ENCODE results near the gene PDIA3.
"Not testable (repeated sequence)": the region's sequence is repeated elsewhere in the genome, so short reads cannot be mapped to it uniquely, and the experiment has no call there.

The PDIA3 gene

DNA sequence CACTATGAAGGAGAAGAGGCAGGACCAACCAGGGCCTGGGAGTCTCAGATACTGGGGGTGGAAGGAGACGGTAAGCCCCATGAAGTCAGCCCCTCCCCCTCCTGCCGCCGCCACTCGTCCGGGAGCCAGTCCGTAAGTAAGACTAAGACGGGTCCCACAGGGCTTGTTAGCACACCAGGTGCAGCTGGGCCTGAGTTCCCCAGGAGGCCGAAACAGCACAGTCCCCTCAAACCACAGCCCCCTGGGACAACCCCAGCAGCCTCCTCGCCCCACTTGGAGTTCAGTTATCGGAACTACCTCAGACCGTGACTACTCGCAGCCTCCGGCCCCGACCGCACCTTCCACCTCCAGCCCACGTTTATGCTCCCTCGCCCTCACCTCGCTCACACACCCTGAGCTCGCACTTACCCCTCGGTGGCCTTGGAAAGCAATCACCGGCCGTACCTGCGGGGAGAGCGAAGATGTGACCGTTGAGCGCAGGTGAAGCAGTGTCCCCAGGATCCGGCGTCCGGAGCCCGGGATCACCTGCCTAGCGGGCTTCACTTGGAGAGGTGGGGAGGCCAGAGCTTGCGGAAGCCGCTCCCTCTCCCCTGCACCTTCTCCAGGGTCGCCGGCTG lies 30.0 kb downstream of the PDIA3 start:
- DNase-seq (ENCODE audit: insufficient read length, low spot score), result no peak

DNA sequence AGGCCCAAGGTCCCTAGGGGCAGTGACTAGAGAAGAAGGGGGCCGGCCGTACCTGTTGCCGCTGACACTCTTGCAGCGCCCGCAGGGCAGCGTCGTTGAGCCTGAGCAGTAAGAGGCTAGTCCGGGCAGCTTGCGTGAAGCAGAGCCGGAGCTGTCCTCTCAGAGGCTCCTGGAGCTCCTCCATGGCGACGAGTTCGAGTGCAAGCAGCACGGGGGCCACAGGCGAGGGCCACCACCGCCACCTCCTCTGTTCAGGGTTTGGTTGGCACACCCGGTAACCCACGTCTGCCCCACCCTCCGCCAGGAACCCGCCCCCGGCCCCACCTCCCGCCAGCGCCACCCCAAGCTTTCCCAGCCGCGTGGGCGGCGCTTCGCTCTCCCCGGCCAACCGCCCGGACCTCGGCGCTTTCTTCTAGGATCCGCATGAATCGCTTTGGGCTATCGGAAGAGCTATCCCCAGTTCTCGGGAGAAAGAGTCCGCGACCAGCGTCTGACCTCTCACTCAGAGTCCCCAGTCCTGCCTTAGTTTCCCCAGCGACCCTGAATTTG lies 30.6 kb downstream of the PDIA3 start, which contains the start of gene ELL3:
ELL3 (minus strand) TSS at position 249 of the 549 bp plus-strand sequence; CDS start at position 184, 65 bp downstream.
- DNase-seq (ENCODE audit: insufficient read length, low spot score) (peak; percentile 71), FAIRE-seq (no peak)

More for the DNA sequence above, 30.0 kb downstream of the PDIA3 start:
- no peak for FAIRE-seq

DNA sequence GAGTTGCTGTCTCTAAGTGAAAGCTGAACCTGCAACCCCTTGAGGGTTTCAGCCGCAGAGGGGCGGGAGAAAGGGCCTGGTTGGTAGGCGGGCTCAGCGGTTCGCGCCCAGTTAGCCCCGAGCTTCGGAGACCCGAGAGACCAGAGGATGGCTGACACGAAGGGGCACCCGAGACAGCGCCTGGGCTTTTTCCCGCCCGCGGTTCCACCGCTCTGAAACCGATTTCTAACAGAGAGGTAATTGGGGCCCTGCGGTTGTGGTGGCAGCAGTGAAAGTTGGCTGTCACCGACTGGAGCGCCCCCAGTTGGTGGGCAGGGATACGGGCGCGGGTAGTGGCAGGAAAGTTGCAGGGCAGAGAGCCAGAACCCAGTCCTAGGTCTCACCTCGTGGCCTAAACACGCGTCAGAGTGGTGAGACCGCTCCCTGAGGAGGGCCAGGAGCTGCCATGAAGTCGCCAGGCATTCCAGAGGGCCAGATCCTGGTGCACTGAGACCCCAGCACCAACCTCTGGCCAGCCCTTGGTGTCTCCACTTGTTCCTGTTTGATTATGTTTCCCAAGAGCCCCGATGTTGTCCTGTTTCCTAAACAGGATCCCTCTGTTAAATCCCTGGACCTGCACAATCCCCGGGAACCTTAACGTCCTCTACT lies 31.2 kb downstream of the PDIA3 start:
- DNase-seq (ENCODE audit: insufficient read length, low spot score) (peak; percentile 75), FAIRE-seq (no peak)

DNA sequence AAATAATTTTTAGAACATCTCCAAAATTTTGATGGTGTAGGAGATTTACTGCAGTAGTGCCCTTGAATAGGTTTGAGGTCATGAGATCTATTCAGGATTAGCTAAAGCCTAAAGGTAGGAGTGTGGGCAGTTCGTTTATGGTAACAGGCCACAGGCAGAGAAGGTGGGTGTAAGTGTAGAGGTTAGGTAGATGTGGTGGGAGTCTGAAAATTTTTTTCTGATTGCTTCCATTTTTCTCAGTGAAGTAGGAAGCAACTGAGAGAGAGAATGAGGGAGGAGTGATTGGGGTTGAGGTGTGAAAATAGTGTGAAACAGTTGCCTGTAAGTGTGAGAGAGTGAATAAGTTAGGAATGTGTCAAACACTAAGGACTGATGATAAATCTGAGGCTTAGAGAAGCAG lies 32.8 kb downstream of the PDIA3 start:
- FAIRE-seq, result no peak
- DNase-seq (ENCODE audit: insufficient read length, low spot score), result no peak

DNA sequence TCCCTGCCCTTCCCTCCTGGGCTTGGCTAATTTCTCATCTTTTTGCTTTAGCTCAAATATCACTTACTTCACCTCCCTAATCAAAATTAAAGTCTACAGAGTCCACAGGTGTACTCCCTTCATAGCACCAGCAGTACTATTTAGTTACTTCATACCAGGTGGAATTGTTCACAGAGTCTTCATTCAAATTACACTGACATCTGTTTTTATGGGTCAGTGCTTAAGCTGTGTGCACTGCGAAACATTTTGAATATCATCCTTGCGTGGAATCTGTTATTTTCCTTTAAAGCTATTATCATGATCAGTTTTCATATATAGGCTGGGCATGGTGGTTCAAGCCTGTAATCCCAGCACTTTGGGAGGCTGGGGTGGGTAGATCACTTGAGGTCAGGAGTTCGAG lies 43.2 kb downstream of the PDIA3 start:
- DNase-seq (ENCODE audit: insufficient read length, low spot score) (no peak), FAIRE-seq (no peak)

DNA sequence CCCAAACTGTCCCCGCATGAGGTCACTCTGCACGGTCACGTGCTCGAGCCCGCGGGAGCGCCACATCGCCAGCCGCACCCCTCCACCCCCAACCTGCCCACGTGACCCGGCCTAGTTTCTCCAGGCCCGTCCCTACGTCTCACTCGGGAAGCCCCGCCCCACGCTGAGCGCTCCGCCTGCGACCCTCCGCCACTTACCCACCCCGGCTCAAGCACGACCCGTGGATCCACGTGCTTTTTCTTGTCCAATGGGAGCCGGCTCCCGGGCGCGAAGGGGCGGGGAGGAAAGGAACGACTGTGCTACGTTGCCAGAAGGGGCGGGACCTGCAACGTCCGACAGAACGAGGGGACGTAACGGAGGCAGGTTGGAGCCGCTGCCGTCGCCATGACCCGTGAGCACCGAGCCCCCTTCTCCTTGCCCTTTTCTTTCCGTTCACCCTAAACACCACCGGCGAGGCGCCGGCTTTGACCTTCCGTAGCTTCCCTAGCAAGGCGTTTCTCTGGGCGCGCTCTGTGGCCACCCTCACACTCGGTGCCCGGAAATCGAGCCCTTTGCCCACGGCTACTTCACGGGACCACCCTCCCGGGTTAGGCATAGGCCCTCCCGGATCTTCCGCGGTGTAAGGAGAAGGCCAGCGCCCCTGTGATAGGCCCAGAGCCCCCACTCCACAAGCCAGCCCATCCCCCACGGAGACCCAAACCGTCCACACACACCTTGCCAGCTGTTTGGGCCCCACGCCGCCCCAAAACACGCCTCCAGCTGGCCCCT lies 45.9 kb downstream of the PDIA3 start, which contains the start of gene SERF2:
SERF2 (plus strand) TSS at position 328 of the 768 bp plus-strand sequence; CDS start at position 385, 57 bp downstream.
- peak; percentile 98 for DNase-seq (ENCODE audit: insufficient read length, low spot score)
- FAIRE-seq, result peak; percentile 94

DNA sequence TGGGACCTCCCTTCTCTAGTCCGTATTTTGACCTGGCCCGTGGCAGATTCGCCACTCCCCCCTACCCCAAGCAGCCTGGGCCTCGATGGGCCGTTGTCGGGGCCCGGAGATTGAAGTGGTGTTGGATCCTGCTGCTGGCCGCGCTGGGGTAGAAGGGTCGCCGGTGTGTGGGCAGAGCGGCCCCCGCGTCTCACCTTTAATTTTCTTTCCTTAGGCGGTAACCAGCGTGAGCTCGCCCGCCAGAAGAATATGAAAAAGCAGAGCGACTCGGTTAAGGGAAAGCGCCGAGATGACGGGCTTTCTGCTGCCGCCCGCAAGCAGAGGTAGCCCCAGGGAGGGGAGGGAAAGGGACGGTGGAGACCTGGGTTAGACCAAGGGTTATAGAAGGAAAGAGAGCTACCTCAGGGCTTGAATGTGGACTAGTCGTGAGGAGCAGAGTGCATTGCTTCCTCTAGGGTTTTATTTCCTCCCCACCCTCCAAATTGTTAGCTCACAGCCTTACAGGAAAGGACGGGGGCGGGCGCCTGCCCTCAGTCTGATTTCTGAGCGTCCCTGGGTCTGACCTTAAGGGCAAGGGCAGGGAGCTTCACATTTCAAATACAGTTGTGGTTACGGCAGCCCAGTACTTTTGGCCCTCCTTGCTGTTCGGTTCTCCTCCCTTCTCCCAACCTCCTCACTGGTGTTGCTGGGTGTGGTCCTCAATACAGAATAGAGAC lies 46.7 kb downstream of the PDIA3 start:
- no peak for FAIRE-seq
- DNase-seq (ENCODE audit: insufficient read length, low spot score), result no peak

DNA sequence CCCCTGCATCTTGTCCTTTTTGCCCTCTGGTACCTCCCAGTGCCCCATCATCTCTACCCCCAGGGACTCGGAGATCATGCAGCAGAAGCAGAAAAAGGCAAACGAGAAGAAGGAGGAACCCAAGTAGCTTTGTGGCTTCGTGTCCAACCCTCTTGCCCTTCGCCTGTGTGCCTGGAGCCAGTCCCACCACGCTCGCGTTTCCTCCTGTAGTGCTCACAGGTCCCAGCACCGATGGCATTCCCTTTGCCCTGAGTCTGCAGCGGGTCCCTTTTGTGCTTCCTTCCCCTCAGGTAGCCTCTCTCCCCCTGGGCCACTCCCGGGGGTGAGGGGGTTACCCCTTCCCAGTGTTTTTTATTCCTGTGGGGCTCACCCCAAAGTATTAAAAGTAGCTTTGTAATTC lies 47.4 kb downstream of the PDIA3 start:
- no peak for FAIRE-seq

DNA sequence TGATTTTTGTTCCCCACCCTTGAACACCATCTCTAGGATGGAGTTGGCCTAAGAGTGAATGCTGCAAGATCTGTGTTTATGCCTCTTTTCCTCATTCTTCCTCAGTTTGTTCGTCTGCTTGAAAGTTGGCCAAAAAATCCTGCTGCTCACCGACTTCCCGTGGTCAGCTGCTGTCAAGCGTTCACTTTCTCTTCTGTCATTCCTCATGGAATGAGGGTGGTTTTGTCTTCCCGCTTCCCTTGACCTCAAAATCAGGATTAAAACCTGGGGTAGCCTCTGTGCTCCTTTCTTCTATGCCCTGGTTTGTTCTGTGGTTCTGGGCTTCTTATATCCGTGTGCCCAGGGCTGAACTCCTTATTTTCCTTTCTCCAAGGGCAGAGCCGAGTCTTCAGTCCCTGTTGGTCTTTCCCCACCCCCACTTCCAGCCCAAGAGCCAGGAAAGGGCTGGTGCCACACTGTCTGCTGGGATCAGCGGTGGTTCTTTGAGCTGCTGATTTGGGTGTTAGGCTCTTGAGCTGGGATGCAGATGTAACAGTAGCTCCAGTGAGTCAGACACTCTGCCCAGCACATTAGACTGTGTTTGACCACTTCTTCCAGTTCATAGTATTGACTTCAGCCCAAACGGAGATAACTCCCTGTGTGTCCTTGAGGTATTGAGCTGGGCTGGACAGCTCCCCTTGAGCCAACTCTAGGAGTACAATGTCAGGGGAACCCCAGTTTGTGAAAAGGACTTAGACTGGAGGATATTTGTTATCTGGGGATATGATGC lies 48.2 kb downstream of the PDIA3 start:
- DNase-seq (ENCODE audit: insufficient read length, low spot score), result no peak
- FAIRE-seq, result no peak

More for the DNA sequence above, 47.4 kb downstream of the PDIA3 start:
- DNase-seq (ENCODE audit: insufficient read length, low spot score), result no peak

DNA sequence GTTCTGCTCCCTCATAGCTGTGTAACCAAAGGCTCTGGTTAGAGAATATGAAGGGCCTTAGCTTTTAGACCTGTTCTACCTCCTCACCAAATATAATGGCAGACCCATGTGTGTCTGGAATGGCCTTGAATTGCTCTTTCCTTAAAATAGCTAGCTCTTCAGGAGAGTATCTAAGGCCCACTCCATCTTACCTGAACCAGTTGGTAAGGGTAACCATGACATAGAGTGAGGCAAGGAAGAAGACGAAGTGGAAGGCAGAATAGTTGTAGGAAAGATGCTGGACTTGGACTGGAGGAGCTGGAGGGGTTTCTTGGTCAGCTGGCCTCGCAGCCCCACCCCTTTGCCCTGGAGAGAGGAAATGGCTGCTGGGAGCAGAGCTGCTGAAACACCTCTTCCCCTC lies 49.0 kb downstream of the PDIA3 start:
- DNase-seq (ENCODE audit: insufficient read length, low spot score) (no peak), FAIRE-seq (no peak)

DNA sequence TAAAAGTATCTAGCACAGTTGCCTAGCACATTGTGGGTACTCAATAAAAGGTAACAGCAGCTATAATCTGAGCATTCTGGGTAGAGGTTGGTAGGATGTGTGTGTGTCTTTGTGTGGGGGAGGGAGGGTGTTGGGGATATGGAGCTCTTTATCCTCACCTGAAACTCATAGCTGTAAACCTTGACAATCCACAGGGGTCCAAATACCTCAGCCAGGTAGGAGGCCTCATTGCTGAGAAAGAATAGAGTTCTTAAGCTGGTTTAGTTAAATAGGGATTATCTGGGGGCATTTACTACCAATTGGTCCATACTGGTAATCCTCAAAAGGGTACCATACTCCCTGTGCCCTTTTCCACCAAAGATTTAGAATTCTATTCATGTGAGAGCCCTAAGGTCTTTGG lies 49.8 kb downstream of the PDIA3 start:
- no peak for FAIRE-seq
- DNase-seq (ENCODE audit: insufficient read length, low spot score), result no peak

DNA sequence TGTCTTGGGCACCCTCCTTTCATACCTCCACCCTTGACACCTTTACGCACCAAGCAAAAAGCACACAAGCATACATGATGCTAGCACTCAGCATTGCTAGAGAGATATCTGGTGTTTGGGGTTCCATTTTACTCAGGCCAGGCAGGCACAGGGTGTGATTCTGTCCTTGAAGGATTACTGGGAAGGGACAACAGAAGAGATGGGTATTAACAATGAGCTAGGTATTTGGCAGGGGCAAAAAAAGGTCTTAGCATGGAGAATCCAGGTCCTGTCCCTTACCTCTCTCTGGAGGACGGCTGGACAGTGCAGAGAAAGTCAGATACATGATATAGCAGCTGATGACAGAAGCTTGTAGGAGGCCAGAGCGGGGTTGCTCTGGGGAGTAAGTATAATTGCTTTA lies 50.3 kb downstream of the PDIA3 start:
- no peak for FAIRE-seq

DNA sequence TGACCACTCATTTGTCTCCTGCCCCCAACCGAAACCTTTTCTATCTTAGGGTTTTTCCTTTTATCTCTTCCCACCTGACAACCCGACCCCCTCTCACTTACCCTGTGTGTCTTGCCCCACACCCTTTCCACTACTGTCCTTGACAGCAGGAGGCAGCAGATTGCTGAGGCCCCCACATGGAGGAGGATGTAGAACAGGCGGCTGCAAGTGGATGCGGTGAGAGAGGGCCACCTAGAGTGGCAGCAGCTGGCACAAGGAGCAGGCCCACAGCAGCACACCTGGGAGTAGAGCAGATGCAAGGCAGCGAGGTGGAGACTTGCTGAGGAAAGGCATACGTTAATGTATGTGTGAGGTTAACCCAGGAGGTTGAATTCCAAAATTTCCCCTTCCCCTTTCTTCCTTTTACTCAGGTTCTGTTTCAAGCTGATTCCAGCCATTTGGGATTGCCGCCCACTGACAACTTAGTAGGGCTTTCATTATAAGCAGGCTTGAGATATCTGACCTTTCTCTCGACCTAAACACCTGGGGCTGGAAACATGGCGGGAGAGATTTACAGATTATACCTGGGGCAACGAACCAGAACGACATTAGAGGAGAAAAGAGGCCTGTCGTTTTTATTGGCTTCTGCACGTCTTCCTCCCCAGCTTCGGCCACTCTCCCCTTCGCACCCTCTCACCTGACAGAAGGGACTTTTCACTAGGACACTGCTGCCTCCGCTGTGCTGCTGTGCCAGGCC lies 53.1 kb downstream of the PDIA3 start:
- FAIRE-seq, result no peak
- DNase-seq (ENCODE audit: insufficient read length, low spot score), result no peak

More for the DNA sequence above, 50.3 kb downstream of the PDIA3 start:
- no peak for DNase-seq (ENCODE audit: insufficient read length, low spot score)

DNA sequence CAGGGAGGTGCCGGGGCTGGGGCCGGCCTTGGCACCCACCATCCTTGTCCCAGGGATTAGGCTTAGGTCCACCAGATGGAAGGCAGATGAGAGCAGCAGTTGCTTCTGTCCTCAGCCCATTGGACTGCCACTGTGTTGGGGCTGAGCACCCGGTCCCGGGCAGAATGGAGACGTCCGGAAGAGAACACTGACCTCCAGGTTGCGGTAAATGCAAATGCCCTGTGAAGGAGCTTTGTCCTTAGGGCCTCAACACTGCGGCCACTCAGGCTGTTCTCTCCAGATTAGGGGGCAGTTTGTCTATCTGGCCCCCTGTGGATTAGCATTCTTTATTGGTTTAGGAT lies 53.7 kb downstream of the PDIA3 start, which contains the start of gene SERINC4:
SERINC4 (minus strand) TSS at position 276 of the 341 bp plus-strand sequence; CDS start at position 42, 234 bp downstream.
- DNase-seq (ENCODE audit: insufficient read length, low spot score), result no peak
- no peak for FAIRE-seq

DNA sequence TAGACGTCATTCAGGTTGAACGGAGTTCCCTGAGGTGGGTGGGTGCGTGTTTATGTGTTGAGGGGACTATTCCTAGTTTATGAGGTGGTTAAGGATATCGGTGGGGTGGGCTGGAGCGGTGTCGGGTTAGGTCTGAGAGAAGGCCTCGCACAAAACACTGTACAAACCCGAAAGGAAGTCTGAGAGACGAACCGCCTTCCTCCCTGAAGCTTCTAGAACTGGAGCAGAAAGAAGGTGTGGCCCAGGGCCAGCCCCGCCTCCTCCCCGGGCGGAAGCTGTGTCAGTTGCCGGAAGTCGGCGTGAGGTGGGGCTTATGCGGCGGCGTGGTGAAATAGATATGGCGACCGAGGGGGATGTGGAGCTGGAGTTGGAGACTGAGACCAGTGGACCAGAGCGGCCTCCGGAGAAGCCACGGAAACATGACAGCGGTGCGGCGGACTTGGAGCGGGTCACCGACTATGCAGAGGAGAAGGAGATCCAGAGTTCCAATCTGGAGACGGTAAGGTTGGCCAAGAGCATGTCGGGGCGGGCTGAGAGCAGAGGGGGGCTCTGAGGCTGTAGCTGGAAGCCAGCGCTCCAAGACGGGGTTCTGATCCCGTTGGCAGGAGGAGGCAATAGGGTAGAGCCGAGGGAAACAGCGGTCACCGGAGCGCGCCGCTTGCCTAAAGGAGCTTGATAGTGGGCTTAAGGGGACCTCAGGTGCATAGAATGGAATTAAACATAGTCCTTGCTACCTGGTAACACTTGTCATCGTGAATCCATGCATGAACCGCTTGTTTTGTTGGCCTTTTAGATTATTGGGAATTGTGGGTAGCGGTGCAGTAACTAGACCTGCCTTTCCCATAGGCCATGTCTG lies 54.3 kb downstream of the PDIA3 start, which contains the start of gene HYPK:
HYPK (plus strand) TSS at position 314 of the 856 bp plus-strand sequence; CDS start at position 338, 24 bp downstream.
- peak; percentile 67 for DNase-seq (ENCODE audit: insufficient read length, low spot score)
- FAIRE-seq, result no peak

DNA sequence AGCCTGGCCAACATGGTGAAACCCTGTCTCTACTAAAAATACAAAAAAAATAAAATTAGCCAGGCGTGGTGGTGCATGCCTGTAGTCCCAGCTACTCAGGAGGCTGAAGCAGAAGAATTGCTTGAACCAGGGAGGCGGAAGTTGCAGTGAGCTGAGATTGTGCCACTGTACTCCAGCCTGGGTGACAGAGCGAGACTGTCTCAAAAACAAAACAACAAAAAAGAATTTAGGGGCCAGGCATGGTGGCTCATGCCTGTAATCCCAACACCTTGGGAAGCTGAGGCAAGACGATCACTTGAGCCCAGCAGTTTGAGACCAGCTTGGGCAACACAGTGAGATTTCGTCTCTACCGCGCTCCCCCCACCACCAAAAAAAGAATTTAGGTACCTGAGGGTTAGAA lies 56.4 kb downstream of the PDIA3 start:
- not testable (repeated sequence) for DNase-seq (ENCODE audit: insufficient read length, low spot score); FAIRE-seq

DNA sequence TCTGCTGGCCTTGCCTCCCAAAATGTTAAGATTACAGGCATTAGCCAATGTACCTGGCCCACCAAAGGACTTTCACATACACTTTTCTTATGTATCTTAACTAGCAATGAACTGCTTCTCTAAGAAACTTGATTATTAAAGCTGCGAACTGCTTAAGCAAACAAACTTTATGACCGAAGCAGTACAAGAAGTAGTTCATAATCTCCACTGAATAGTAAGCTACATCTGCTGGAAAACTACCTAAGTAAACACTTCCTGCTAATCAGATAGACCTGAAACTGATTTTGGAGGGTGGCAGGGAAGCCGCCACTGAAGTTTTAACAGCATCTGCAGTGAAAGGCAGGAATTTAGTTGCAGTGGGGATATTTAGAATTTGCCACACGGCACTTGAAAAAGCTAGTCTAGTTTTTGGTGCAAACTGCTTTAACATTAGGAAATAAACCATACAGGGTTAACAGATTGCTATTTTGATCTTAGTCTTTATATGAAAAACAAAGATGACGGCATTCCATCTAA lies 62.3 kb downstream of the PDIA3 start:
- FAIRE-seq (no peak), DNase-seq (ENCODE audit: insufficient read length, low spot score) (no peak)
